Kidney capillary endothelial cell (primary cell): ENCODE data around the gene CYFIP1.
A peak's percentile ranks its signal among the peaks of the same experiment; 100 is the strongest.

ENCODE experiments used
- DNase-seq: peaks from one replicate; pipeline ENCODE4 v3.0.0-alpha.2; 2018; ENCODE audit warnings: low spot score

Gene CYFIP1

DNA sequence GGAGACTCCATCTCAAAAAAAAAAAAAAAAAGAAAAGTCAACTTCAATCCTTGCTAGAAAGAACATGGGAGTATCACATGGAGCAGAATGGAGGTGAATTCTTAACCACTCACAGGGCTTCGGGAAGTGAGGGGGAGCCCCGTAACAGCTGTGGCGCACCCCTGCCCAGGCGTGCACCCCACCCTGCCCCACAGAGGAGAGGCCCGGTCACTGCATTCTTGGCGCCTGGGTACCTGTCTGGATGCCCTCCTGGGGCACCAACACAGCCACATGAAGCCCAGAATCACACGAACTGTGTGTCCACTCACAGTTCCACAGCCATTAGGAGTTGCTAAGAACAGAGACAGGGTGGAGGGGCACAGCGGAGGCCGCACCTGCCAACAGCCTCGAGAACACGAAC, 89.9 kb downstream of the CYFIP1 start:
- DNase-seq = no peak

DNA sequence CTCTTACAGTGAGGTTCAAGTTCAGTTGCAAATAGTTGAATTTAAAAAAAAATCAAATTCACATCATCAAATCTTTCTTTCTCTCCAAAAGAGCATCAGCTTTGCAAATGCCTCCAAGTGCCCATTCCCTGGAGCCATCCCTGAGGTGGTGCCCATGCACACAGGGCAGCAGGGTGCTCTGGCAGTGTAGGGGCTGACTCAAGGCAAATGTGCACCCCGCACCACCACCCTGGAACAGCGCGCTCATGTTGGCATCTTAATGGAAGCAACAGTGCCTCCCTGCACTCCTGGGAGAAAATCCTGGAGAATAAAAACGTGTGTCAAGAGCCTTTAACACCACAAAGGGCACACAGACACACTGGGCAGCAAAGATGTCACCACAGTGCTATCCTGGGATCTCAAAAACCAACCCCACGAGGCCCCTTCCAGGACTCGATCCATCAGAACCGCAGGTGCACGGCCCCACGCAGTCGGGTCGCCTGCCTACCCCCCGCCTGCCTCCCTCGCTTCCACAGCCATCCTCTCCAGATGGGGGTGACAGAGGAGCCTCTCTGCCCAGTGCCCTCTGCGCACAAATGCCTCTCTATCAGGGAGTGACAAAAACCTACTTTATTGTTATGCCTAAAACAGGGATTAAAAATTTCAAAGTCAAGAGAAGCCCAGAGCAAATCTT, 90.9 kb downstream of the CYFIP1 start:
- DNase-seq = no peak

DNA sequence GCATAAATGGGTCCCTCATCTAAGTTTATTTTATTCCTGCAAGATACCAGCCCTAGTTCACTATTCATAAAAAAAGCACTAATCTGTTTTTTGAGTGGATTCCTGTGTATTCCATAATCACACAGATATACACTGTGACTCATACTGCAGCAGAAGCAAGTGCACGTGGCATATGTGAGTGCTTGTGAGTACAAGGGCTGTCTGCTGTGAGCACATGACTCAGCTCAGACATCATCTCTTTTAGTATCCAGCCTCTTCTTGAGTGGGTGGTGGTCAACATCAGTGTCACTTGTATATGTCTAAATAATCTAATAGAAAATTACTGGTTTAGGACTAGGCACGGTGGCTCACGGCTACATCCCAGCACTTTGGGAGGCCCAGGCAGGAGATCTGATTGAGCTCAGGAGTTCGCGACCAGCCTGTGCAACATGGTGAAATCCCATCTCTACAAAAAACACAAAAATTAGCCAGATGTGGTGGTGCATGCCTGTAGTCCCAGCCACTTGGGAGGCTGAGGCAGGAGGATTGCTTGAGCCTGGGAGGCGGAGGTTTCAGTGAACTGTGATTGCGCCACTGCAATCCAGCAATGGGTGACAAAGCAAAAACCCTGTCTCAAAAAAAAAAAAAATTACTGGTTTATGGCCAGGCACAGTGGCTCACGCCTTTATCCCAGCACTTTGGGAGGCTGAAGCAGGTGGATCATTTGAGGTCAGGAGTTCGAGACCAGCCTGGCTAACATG, 91.9 kb downstream of the CYFIP1 start:
- DNase-seq = peak; percentile 71

DNA sequence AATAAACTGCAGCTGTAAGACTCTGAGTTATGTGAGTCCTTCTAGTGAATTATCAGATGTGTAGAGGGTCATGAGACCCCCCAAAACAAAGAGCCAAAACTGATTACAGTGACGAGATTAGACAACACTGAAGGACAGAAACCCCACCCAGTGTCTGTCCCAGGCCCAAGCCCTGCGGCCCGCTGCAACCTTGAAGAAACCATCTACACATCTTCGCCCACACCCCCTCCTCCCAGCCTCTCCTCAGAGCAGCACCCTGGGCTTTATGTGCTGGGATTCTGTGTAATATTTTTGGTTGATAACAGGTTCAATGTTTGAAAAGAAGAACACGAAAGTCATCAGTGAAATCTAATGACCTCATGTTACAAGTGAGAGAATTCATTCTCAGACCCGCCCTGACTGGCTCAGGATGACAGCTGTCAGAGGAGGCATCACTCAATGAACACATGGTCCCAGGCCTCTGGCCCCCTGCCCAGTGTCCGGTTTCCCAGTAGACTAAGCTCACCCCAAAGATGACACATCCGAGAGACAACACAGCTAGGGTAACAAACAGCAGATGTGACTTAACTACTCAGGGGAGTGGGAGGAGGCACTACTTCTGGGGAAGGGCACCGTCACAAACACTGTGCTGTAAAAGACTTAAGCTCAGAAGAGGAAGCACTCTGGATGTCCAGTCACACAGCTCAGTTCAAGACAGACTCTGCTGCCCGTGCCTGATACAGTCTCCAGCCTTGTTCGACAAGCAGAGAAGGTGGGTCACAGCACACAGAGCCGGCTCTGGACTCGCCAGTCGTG, 92.8 kb downstream of the CYFIP1 start:
- DNase-seq = no peak

DNA sequence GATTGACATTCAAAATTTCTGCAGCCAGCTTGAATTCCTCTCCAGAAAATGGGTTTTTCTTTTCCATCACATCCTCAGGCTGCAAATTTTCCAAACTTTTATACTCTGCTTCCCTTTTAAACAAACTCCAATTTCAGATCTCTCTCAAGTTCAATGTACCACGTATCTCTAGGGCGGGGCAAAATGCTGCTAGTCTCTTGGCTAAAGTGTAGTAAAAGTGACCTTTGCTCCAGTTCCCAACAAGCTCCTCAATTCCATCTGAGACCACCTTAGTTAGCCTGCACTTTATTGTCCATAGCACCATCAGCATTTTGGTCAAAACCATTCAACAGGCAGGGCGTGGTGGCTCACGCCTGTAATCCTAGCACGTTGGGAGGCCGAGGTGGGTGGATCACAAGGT, 95.0 kb downstream of the CYFIP1 start:
- no peak for DNase-seq

DNA sequence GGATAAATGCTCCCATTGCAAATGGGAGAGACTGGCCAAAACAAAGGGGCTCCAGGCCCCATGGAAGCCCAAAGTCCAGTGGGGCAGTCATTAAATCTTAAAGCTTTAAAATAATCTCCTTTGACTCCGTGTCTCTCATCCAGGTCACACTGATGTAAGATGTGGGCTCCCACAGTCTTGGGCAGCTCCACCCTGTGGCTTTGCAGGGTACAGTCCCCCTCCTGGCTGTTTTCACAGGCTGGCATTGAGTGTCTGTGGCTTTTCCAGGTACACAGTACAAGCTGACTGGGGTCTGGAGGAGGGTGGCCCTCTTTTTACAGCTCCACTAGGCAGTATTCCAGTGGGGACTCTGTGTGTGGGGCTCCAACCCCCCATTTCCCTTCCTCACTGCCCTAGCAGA, 95.8 kb downstream of the CYFIP1 start:
- DNase-seq = no peak

DNA sequence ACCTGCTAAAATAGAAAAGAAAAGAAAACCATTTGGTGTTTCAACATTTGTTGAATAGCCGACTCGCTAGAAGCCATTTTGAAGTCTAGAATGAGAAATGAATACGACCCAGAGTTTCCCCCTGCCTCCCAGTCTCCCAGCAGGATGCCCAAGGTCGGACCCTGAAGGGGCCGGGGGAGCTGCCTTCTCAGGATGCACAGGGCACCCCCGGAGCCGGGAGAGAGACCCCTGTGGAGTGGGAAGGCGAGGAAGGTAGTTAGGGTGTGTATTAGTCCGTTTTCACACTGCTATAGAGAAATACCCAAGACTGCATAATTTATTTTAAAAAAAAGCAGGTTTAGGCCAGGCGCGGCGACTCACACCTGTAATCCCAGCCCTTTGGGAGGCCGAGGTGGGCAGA, 97.0 kb downstream of the CYFIP1 start:
- no peak for DNase-seq

DNA sequence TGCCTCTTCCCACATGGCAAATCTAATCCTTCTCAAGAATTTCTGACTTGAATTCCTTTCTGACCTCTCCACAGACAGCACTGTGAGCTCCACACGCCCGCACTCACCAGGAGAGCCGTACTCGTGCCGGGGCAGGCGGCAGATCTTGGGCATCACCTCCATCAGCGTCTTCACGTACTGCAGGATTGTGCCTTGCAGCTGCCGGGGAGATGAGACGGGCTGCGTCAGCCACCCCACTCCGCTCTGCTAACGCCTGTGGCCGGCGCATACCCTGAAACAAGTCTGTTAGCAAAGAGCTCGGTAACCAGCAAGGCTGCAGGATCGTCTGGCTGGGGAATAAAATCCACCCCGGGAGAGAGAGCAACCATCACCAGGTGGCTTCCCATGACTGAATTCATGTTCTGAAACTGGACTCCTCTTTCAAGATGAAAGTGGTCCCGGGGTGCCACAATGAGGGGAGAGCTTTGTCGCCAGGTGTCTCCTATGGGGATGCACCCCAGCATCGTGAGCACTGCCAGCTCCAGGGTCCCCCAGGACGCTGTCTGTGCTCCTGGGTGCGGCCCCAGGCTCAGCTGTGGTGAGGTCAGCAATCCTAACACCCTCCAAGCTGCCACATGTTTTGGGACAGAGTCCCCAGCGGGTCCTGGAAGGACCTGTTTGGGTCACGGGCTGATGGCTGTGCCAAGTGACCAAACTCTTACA, 98.3 kb downstream of the CYFIP1 start:
- DNase-seq = no peak

DNA sequence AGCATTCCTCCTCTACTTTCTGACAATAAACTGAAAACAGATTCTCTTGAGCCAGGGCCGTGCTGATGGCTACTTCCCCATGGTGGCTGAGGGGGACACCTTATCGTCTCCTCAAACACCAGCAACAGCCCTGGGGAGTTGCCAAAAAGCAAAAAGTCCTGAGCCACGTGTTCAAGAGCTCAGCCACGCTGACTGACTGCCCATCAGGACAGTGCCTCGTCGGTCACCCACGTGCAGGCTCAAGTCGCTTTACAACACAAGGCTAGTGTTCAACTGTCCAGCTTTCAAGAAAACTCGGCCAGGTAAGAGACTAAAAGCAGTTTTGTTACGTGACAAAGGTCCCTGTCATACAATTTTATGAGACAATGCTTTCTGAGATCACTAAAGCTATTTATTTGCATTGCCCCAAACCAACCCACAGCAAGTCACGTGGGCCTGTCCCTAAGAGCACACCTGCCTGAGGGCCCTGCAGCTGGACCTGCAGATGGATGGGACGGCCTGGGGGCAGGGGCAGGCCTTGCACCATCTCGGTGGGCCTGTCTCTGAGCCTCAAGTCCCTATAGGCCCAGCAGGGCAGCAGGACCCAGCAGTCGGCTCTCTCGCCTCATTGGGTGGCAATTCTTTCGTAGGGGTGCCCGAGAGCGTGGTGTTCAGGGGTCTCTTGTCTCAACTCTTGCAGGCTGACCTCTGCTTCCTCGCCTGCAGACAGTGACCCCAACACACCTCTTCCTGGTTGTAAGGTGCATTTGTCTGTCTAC, 99.0 kb downstream of the CYFIP1 start:
- DNase-seq = no peak

DNA sequence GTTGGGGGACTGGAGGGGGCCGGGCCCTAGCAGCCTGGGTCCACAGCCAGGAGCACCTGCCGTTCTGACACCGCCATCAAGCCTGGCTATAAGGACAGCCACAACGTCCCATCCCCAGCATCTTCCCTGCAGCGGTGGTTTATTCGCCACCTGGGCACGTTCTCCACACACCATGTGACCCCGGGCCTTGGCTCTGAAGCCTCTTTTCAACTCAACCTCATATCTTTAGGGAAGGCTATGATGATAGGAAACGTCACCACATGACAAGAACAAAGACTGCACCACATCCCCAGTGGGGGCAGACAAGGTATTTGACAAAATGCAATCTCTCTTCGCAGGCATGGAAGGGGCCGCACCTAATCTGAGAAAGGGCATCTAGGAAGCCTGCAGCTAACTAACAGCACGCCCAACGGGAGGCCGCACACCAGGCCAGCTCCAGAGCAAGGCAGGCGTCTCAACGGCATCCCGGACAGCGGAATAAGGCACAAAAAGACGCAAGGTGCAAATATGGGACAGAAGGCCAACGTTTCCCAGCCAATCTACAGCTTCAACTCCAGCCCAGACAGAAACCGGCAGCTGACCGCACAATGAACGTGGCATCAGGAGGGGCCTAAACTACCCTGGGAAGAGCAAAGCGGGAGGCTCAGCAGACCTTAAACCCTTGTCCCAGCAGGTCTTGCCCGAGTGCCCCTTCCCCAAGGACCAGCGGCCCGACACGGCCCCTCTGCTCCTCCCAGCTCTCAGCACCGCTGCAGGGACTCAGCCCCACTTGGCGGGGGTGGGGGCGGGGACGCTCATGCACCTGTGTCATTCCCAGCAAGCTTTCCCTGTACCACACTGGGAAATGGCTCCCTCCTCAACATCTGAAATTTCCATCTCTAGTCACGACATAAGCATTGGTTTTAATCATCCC, 99.8 kb downstream of the CYFIP1 start:
- no peak for DNase-seq

DNA sequence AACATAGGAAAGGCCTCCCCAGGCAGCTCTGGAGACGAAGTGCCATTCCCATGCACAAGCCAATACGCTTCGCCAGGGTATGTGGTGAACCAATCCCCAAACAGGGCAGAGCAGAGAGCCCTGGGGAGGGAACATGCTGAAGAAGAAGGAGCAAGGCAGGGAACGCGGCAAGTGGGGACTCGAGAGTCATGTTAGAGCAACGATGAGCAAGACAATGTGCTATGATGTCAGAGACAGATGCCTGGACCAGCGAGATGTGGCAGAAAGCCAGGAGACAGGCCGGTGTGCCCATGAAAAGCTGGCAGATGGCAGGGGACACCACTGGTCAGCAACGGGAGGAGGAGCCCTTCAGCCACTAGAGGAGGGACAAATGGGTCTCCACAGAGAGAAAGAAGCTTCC, 102.1 kb downstream of the CYFIP1 start:
- no peak for DNase-seq

DNA sequence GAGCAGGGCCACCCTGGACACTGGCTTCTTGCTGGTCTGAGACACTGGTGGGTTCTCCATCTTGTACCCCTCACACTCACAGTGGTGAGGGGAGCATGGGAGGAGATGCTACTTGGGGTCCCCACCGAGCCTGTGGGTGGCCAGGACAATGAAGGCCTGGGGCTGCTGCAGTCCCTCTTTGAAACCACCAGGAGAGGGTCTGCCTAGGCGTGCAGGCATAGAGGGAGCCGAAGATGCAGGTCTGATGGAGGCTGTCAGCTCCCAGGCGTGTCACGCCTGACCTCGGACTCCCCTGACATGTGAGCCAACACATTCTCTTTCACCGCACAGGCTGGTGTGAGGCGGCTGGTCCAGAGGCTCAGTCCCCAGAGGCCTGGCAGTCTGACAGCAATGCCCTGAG, 102.6 kb downstream of the CYFIP1 start:
- DNase-seq = no peak

DNA sequence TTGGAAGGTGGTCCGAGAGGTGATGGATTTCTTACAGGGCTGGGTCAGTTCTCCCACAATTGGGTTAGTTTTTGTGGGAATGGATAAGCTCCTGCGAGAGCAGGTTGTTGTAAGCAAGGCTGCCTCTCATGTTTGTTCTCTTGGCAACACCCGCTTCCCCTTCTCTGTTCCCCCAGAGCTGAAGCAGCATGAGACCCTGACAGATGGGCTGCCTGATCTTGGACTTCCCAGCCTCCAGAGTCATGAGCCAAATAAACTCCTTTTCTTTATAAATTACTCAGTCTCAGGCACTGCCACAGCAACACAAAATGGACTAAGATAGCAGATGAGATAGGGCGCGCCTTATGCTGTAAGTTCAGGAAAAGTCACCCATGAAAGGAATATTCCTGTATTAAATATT, 103.1 kb downstream of the CYFIP1 start:
- DNase-seq = no peak

DNA sequence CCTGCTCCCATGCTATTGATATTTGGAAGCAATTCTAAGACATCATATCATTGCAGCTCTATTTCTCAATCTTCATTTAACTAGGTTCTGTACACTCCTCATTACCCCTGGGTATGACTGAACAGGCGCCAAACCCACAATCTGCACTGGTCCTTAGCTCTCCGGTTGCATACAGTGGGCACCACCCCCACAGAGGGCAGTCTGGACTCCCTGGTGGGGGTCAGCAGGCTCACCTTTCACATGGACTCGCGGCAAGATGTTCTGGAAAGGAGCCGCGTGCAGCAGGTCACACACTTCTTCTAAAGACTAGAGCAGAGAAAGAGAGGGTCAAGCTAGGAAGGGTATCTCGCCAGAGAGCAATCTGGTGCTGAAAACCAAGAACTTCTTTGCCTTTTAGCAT, 105.2 kb downstream of the CYFIP1 start:
- no peak for DNase-seq

DNA sequence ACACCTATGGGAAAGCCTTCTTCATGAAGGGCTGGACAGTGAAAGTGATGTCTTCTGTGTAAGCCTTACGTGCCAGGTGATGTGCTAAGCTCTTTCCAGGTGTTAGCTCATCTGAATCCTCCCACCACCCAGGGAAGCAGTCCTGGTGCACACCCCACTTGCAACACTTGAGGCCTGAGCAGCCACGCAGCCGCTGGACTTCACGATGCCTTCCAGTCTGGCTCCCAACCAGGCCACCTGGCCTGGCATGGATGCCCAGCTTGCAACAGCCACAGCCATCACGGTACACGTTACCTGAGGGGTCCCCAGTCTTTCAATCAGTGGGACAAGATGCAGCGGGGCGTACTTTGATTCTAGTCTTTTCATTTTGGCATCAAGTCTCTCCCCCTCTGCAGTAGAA, 105.9 kb downstream of the CYFIP1 start:
- no peak for DNase-seq

DNA sequence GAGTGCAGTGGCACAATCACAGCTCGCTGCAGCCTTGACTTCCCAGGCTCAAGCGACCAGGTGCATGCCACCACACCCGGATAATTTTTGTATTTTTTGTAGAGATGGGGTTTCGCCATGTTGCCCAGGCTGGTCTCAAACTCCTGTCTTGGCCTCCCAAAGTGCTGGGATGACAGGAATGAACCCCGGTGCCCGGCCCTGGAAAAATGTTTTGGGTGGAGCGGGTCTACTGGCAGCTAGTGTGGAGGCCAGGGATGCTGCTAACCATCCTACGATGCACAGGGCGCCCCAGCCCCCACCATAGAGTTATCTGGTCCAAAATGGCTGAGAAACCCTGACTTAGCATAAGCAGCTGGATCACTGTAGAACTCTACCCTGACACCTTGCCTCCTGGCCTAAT, 106.3 kb downstream of the CYFIP1 start:
- no peak for DNase-seq

DNA sequence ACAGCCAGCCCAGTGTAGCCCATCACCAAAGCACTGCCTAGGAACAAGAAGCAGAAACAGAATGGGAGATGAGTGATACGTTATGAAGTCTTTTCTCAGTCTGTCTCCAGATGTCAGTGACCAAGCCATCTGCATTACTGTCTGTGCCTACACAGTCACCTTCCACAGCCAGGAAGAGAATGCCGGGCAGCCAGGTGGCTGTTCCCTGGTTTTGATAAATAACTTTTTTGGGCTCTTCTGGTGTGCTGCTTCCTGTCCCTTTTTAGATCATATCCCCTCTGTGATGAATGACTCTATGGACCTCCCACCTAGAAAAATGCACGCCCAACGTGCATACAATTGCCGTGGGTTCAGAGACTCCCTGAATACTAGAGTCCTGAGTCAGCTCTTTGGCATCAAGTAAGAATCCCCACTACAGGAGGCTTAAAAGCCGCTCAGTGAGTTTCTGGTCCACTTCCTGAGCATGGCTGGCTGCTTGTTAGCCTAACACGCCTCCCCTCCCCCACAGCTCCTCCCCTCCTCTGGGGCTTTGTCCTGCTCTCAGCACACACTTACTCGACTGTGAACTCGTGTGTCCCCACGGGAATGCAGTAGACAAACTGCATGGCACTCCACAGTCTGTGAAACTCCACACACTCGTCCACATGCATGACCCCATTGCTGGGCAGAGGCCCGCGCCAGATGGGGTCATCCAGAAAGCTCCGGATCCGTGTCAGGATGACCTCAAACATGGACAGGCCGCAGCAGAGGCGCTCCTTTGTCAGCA, 107.0 kb downstream of the CYFIP1 start:
- DNase-seq = no peak

DNA sequence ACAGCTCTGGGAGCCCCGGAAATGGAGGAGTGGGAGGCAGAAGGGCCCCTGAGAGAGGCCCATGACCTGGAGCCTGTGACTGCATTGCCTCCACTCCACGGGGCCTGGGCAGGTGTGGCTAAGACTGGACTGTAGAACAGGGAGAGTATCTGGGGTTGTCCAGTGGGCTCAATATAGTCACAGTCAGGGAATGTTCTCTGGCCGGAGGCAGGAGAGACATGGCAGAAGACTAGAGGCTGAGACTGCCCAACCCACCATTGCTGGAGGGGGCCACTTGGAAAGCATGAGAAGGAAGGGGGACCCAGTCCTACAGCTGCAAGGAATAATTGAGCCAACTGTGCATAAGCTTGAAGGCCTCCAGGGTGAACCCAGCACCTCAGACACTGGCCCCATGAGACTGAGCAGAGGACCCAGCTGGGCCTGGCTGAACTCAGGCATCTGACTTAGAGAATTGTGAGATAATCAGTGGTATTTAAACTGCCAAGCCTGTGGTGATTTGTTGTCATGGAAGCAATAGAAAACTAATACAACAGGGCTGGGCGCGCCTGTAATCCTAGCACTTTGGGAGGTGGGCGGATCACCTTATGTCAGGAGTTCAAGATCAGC, 108.6 kb downstream of the CYFIP1 start:
- no peak for DNase-seq

DNA sequence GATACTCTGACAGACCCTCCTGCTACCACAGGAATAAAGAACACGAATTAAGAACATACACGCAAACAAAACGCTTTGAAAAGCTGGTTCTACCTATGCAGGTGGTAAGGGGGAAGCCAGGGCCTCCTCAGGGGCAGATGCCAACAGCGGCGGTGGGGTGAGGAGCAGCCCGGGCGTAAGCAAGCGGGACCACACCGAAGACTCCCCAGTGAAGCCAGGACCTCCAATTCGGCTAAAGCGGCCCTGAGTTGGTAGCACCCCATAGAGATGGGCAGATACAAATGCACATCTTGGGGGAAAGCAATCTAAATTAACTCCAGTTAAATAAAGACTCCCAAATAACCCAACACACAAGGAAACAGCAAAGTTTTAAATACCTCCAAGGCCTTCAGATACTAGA, 109.3 kb downstream of the CYFIP1 start:
- no peak for DNase-seq

DNA sequence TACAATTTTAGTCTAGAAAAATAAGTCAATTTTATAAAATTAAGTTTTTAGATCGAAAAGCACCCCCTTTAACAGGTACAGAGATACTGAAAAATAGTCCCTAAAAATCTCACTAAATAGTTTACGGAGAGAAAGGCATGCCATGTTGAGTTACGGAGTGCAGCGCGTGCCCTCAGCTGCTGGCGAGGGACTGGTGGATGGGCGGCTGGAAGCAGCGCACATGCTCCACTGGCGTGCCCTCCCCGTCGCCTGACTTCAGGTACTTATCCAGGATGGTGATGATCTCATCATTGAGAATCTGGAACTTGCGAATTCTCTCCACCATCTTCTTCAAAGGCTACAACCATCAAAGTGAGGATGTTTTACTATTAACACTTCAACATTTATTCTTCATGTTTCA, 110.3 kb downstream of the CYFIP1 start:
- no peak for DNase-seq
